Activated CD4-positive, alpha-beta T cell treated with anti-CD3 and anti-CD28 coated beads, Interleukin-2, amount 50 U/mL, for 48 hours (primary cell): ENCODE data around the gene LRBA.
A peak's percentile ranks its signal among the peaks of the same experiment; 100 is the strongest.

ENCODE experiments used
- DNase-seq, 2 experiments: peaks; one replicate each; pipeline ENCODE4 v3.0.0-alpha.2; 2020

The LRBA gene

DNA sequence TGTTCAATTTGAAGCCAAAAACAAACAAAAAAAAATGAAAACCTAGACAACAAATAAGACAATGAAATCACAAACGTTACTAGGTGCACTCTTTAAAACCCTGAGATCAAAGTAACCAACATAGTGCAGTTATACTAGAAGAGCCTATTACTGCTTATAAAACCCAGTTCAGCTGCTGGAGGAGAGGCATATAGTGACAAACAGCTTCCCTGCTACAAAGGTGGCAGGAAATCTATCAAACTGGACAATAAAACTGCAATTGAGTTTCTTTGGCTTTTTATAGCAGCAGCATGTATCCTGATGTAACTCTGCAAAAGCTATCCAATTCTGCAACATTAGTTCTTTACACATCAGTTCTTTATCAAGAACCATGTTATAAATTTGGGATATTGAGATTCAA lies 155.6 kb downstream of the LRBA start:
- DNase-seq, result no peak

DNA sequence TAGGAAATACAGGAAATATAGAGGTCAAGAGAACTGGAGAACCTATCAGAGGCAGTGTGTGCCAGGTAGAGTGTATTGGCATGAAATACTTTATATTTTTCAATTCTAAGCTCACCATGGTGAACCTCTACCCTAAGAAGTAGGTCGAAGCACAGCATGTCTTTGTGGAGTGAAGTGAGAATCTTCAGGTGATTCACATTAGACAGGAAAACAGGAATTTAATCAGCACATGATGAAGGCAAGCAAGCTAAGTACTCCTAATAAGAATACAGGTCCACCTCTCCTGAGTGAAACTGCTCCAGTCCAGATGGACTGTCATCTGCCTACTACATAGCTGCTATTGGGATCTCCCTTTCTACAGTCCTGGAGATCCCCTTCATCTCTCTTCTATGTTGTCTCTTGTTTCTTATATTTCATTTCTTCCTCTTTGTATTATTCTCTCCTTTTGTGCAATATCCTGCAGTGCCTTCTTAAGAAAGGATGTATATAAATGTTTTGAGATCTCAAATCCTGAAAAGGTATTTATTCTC lies 159.0 kb downstream of the LRBA start:
- DNase-seq, result no peak

DNA sequence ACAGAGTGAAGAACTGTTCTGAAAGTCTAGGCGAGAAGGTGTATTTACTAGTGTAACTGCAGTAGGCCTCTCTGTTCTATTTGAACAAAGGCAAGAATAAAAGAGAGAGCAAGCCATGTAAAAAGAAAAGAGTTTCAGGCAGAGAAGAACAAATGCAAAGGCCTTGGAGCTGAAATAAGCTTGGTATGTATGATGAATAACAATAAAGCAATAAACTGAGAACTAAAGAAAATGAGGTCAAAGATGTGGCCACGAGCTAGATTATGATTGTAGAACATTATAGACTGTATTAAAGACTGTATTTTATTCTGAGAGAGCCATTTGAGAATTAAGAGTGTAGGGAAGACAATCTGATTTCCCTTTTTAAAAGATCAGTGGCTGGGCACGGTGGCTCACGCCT lies 160.5 kb downstream of the LRBA start:
- no peak for DNase-seq

DNA sequence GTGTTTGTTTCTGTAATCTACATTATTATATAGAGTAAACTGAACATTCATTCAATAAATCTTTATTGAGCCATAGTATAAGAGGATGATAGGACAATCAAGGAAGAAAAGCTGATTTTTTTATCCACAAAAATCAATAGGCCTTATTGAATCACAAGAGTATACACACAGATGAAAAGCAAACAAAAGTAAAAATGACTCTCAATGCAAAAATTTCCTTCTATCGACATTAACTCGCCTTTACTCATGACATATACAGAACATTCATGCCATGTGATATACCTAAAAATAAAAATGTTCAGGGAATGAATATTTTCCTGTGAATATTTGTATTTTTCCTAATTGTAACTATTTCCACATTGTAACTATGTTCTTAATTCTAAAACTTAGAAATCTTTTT lies 161.2 kb downstream of the LRBA start:
- DNase-seq, result no peak

DNA sequence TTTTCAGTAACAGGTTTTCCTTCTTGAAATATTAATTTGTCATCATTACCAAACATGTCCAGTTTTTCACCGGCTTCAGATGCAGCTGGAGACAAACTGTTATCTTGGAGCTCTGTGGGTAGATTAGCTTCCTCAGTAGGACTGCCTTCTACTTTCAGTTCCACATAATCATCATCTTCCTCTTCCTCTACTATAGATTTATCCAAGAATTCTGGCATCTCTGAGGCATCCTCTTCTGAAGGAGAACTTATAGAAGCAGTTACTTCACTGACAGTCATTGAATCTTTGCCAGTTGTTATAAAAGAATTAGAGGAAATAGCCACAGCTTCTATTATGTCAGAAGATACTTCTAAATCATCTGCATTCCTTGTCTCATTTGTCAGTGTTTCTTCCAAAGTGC lies 162.9 kb downstream of the LRBA start:
- DNase-seq, result no peak

DNA sequence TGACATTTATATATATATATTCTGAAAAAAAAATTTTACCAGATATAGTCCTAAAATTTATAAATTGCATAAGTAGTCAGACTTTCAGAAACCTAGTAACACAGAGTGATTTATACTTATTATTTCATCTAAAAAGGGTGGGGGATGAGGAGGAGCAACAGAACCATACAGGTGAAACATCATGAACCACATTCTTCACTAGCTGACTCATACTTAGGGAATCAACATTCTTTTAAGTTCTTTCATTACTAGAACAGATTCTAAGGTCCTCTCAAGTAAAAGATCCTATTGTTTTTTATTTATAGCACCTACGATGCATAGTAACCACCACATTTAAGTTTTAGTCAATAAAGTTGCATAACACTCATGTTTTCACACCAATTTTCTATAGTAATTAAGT lies 166.1 kb downstream of the LRBA start:
- DNase-seq, result no peak

DNA sequence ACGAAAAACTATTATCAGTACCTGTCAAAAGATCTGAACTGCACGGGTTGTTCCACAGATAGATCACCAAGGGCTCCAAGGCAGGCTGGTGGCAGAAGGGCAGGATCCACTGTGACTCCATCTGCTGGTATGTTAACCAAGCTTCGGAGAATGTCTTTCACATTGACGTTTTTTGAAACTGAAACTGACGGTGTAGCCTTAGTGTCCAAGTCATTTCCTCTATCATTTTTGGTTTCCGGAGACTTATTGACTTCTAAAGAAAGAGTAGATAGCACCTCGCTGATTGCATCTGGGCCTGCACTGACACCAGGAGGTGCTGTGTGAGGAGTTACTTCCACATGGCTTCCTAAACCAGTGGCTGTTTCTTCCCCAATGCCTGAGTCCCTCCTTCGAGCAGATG lies 186.9 kb downstream of the LRBA start:
- DNase-seq, result peak; percentile 40 to 54

DNA sequence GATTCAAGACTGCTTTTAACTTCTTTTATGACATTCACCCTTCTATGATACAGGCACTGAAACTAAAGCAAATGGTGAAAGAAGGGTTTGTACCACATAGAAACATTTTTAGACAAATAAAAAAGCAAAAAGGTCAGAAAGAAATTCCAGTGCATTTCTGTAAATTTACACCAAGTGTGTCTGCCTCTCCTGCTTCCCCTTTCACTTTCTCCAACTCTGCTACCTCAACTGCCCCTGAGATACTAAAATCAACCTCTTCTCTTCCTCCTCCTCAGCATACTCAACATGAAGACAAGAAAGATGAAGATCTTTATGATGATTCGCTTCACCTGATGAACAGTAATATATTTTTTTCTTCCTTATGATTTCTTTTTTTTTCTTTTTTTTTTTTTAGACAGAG lies 187.9 kb downstream of the LRBA start:
- DNase-seq, result no peak

DNA sequence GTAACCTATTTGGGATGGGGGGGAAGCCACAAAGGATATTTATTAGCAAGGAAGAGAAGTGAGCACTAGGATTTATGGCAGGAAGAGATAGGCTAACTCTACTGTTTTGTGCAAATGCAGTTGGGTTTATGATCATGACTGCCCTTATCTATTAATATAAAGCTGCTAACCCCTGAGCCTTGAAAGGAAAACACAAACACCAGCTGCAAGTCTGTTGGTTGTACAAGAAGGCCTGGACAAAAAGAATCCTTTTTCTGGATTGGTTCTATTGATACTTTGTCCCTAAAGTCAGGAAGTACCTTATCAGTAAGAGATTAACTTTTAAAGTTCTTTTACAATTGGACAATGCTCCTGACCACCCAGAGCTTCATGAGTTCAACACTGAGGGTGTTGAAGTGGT lies 188.8 kb downstream of the LRBA start:
- DNase-seq, result no peak

DNA sequence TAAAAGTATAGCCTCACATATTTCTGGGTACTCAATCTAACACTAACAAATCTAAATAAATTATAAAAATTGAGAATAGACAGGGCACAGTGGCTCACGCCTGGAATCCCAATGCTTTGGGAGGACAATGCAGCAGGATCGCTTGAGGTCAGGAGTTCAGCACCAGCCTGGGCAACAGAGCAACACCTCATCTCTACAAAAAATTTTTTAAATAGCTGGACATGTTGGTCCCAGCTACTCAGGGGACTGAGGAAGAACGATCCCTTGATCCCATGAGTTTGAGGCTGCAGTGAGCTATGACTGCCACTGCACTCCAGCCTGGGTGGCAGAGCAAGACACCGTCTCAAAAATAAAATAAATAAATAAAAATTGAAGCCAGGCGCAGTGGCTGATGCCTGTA lies 192.7 kb downstream of the LRBA start:
- DNase-seq, result no peak

DNA sequence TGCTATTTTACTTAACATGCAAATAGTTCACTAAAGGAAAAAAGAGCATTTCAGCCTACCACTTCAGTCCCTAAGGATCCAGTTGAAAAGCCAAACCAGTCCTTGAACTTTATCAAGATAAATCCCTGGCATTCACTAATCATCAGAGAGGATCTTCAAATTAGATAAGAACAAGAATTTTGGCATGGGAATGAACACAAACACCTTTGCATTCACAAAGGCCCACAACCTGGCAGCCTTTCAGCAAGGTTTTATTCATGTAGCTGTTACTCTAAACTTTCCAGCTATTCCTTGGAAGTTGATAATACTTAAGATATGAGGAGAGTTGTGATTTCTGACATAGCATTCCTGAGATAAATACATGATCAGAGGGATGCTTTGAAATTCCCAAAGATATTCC lies 193.4 kb downstream of the LRBA start:
- no peak for DNase-seq

DNA sequence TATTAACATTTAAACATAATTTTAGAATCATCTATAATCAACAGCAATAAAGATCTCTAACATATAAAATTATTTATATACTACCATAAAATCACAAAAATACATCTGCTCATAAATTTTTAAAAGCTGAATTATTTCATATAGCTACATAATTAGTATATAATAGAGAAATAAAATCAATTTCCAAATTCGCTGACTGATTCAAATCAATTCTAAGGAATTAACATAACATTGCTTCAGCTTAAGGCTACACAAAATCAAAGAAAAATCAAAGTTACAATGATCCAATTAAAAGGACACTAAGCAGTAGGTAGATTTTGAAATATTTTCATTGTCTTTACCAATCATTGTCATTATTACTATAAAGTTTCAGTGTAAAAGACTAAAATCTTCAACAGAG lies 194.7 kb downstream of the LRBA start:
- no peak for DNase-seq

DNA sequence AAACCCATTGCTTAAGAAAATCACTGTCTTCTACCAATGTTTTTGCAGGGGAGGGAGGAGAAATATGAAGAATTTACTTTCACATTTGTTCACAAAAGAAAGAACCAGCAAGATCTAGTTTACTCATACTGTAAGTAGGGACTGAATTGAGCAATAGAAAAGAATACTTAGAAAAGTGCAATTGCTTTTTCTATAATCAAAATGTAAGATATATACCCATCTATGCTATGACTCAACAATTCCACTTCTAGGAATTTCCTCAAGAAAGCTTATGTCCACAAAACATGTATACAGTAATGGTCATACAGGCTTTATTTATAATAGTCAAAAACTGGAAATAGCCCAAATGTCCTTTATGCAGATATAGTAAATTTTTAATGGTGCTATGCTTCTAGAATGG lies 196.4 kb downstream of the LRBA start:
- no peak for DNase-seq

DNA sequence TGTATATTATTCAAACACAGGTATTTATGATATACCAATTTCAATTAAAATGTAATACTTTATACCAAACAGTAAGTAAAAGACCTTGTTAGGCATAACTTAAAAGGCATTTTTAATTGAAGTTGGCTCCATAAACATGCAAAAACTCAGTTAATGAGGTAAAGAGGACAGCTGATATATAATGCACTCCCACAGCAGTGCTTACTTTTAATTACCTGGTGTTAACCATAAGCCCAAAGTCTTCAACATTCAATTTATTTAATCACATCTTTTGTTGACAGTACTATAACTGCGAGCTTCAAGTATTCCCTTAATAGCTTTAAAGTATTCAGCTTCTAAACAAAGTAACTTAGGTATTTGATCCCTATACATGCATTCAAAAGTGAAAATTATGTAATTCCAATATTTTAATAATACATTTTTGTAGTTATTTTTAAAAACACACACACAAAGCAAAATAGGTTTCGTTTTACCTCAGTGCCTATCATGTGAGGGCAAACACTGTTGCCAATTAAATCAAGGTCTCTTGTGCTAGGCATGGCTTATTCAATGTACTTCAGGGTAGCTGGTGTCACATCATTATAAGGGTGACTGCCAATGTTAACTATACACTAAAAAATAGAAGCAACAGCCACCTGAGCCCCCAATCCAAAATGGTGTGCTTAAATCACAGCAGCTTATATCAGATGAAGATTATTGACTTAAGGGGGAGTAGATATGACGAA lies 197.1 kb downstream of the LRBA start:
- no peak for DNase-seq

DNA sequence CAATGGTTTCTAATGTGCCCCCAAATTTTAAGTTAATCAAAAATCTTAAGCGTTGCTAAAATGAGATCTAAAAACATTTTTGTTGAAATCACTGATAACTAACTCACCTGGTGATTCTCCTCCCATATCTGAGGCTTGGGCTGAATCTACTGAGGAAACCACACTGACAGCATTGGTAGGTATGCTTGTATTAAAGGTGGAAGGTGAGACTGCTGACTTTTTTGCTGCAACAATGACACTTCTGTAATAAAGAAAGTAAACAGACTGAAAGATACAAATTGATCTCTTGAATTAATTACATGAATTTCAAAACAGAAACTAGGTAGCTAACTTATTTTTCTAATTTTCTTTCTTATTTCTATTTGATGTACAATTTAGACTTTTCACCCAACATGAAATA lies 198.1 kb downstream of the LRBA start:
- DNase-seq, result no peak

DNA sequence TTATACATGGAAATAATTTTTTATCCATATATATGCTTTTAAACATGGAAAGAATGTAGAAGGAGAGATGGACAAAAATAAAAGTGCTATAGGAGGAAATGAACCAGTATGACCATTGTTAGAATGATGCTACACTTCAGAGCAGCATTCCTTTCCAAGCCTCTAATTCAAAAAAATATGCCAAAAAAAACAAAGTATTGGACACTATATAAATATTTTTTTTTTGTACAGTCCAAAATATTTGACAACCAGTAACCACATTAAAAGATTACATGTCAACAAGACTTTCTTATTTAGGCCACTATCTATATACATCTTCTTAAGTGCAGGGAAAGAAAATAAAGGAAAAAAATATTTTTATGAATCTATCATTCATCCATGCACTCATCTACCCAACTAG lies 198.6 kb downstream of the LRBA start:
- DNase-seq, result no peak

DNA sequence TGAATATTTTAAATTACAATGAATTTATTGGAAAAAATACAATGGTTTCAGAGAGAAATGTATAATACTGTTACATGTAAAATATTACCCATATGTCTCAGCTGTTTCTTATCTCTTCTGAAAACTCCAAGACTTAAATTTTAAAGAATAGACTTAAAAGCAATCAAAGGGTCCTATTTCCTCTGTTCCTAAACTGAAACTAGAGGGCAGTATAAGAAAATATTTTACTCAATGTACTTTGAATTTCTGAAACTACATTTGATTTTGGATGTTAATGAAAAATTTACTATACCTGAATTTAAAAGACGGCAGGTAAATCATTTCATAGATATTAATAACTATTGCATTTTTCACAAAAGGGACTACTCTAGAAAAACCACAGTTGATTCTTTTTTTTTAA lies 200.2 kb downstream of the LRBA start:
- no peak for DNase-seq

DNA sequence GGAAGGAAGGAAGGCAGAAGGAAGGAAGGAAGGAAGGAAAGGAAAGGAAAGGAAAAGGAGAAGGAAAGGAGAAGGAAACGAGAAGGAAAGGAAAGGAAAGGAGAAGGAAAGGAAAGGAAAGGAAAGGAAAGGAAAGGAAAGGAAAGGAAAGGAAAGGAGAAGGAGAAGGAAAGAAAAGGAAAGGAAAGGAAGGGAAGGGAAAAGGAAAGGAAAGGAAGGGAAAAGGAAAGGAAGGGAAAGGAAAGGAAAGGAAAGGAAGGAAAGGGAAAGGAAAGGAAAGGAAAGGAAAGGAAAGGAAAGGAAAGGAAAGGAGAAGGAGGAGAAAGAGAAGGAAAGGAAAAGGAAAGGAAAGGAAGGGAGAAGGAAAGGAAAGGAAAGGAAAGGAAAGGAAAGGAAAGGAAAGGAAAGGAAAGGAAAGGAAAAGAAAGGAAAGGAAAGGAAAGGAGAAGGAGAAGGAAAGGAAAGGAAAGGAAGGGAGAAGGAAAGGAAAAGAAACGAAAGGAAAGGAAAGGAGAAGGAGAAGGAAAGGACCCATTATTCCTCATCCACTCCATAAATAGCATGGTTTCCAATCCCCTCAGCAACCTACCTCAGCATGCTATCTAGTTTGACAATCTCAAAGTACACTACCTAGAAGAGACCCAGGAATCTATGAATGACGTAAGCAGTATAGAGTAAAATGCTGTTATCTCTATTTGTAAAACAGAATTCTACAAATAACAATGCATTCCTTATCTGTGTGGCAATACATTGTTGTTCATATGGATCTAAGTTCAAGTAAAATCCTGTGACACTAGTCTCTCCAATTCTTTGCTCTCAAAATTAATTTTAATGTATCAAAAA lies 209.7 kb downstream of the LRBA start:
- DNase-seq, result no peak

DNA sequence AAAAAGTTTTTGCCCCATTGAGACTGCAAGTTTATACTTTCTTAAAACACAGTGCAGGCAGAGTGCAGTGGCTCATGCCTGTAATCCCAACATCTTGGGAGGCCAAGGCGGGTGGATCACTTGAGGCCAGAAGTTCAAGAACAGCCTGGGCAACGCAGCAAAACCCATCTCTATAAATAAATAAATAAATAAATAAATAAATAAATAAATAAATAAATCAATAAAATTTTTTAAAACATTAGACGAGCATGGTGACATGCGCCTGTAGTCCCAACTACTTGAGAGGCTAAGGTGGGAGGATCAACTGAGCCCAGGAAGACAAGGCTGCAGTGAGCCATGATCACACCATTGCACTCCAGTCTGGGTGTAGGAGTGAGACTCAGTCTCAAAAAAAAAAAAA lies 213.3 kb downstream of the LRBA start:
- DNase-seq, result no peak

DNA sequence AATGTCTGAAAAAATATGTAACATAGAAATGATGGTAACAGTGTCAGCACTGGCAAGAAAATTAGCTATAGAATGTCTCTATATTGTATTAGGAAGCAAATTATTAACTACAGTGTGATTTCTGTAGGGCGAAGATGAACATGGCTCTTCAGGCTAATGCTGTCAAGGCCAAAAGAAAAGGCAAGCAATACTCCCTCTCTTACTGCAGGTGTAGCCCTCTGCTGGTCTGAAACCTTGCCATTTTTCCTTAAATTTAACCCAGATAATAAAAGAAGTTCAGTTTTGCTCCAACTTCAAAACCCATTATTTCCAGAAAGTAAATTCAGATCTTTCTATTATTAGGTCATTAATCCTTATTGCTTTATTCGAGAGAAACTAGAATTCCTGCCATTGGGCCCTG lies 215.9 kb downstream of the LRBA start:
- DNase-seq, result no peak

DNA sequence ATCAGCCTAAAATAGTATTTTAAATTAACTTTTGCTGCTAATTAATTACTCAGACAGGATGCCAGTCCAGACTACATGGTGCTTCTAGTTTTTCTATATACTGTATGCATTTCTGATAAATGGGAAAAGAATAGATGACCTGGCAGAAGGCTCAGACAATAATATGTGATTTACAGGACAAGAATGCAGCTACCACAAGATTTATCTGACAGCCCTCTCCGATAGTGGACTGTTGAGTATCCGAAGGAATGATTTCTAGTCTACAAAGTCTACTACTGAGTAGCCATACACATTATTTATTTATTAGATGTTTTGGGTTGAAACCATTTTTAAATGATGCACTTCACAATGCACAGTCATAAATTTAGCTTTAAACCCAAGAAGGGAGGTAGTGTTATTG lies 220.4 kb downstream of the LRBA start:
- no peak for DNase-seq

DNA sequence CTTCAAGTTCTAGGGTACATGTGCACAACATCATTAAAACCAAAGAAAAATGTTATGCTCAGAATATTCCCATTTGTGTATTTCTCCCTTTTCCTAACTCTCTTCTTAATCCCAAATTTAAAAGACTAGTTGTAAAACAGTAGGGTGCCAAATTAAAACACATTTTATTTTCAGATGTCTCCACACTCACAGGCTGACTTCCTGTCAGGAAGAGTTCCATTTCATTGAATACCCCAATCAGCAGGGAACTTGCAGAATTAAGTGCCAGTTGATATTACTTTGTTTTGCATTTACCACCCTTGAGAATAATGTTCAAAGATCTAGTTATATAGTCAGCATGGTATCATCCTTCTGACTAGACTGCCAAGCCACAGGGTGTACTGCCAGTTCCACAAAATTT lies 225.2 kb downstream of the LRBA start:
- DNase-seq, result no peak

DNA sequence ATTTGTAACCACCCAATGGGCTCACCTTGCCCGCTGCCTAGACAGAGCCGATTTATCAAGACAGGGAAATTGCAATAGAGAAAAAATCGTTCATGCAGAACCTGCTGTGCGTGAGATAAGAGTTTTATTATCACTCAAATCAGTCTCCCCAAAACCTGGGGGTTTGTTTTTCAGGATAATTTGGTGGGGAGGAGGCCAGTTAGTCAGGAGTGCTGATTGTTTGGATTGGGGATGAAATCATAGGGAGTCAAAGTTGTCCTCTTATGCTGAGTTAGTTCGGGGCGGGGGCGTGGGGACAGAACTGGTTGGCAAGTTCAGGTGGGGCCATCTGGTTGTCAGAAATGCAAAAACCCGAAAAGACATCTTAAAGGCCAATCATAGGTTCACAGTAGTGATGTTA lies 230.1 kb downstream of the LRBA start:
- DNase-seq, result no peak

DNA sequence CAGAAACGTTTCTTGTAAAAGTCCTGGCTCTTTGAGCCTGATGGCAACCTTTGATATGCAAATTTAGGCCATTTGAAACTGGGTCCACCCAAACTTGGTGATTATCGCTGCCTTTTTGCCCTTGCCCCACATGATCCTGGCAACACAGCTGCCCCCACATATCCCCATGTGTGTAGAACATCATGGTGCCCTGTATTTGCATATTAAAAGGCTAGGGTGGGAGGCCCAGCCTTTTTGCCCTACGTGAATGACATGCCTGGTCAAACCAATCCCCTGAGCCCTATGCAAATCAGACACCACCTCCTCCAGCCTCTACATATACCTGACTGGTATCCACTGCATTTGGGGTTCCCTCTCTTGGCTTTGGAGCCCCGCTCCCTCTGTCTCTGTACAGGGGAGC lies 230.8 kb downstream of the LRBA start:
- DNase-seq, result no peak

DNA sequence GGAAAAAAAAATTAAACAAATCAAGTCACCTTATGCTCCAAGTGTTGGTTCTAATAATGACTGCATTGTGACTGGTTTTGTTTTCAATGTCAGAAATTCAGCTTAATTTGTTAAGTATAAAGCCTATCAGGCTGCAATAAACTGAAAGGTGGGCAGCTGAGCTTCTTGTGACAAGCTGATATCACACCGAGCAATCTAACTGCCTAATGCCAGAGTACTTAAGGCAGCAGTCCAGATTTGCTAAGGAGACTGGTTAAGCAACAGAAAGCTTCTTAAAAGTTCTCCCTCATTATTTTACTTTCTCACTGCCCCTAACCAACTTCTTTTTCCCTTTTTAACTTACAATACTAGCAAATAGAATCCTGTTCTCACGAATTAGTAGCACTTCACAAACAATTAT lies 232.2 kb downstream of the LRBA start:
- DNase-seq, result no peak
